Chondrocyte (in vitro differentiated cells): ENCODE data around the gene OR10C1. TPM values are rescaled to one million over a fixed set of nuclear protein-coding genes. Genes with fewer than 3 reads are reported as not detected.
A peak's percentile ranks its signal among the peaks of the same experiment; 100 is the strongest.

Source experiments
- DNase-seq: peaks from one replicate; pipeline ENCODE4 v3.0.0; 2021; ENCODE audit warnings: mixed read lengths, low spot score
- H3K27ac Mint-ChIP-seq: one replicate; pipeline ENCODE4 v1.8.0; 2021; ENCODE audit warnings: mild to moderate bottlenecking, moderate library complexity, mixed read lengths; ENCODE audit not compliant: unreplicated experiment
- H3K27me3 Mint-ChIP-seq: 2 replicates; pipeline ENCODE4 v1.8.0; 2021; ENCODE audit warnings: low read depth, mixed read lengths
- H3K36me3 Mint-ChIP-seq: 2 replicates; pipeline ENCODE4 v1.8.0; 2021; ENCODE audit warnings: low read depth, mixed read lengths
- H3K4me1 Mint-ChIP-seq: 2 replicates; pipeline ENCODE4 v1.8.0; 2021; ENCODE audit warnings: low read depth, mild to moderate bottlenecking, mixed read lengths
- H3K4me3 Mint-ChIP-seq: one replicate; pipeline ENCODE4 v1.8.0; 2021; ENCODE audit warnings: mild to moderate bottlenecking, moderate library complexity, mixed read lengths; ENCODE audit not compliant: unreplicated experiment
- H3K9me3 Mint-ChIP-seq: 2 replicates; pipeline ENCODE4 v1.8.0; 2021; ENCODE audit warnings: low read depth, mixed read lengths
- total RNA-seq: library from RNA; stranded (reverse); gene quantifications from 3 replicates; pipeline ENCODE4 v1.2.1, GENCODE V29; 2021
- TF ChIP-seq, protein P1 (sequence below): fragments of 200-600 bp; sonication (generic); IDR thresholded peaks from 2 replicates; pipeline ENCODE4 v1.5.0; 2021; ENCODE audit warnings: antibody characterized with exemption, mild to moderate bottlenecking, moderate library complexity

OR10C1 gene
- total RNA-seq, 1 donor from 2014 or later: not detected

DNA sequence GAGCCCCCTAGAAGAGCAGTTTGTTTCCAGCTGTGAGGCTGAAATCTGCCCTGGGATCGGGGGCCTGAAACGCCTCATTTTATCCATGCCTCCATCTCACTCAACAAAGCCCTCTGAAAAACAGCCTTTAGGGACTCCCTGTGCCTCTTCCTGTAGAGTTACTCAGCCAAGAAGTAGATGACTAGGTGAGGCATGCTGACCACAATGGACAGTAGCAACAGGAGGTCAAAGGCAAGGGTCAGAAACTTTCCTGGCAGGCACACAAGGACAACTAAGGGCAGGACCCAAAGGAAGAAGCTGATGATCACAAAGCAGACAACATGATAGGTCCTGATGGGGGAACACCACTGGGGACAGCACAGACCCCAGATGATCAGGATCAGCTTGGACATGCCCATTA, 35.9 kb downstream of the OR10C1 start:
- TF ChIP-seq, protein P1, sequence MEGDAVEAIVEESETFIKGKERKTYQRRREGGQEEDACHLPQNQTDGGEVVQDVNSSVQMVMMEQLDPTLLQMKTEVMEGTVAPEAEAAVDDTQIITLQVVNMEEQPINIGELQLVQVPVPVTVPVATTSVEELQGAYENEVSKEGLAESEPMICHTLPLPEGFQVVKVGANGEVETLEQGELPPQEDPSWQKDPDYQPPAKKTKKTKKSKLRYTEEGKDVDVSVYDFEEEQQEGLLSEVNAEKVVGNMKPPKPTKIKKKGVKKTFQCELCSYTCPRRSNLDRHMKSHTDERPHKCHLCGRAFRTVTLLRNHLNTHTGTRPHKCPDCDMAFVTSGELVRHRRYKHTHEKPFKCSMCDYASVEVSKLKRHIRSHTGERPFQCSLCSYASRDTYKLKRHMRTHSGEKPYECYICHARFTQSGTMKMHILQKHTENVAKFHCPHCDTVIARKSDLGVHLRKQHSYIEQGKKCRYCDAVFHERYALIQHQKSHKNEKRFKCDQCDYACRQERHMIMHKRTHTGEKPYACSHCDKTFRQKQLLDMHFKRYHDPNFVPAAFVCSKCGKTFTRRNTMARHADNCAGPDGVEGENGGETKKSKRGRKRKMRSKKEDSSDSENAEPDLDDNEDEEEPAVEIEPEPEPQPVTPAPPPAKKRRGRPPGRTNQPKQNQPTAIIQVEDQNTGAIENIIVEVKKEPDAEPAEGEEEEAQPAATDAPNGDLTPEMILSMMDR: no peak
- Mint-ChIP-seq H3K27ac (no peak overlapping the region), H3K4me1 (no peaks in the 10 kb centered on the region), H3K4me3 (no peak overlapping the region), H3K9me3 (no peaks in the 10 kb centered on the region), H3K36me3 (no peaks in the 10 kb centered on the region), H3K27me3 (peaks cover 5% of the 10 kb centered on the region)
- DNase-seq: no peak

DNA sequence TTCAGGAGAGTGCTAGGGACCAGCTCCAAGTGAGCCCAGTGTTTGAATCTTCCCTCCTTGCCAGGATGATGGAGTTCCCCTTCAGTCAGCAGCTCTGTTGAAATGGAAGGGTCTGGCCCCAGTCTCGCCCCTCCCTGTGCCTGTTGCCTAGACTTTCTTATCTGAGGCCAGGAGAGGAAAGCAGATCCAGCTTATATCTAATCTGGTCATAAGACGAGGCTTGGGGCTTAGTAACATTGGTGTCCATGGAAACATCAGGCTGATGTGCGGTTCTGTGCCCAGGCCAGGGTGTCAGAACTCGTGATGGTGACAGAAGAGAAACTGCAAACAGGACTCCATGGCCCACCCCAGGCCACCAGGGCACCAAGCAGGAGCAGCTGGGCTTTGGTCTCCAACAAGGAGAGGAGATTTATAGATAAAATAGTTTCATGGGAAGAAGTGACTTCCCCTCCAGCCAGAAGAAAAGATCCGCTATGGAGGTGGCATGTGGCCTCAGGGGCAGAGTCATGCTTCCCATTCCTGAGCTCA, 38.9 kb downstream of the OR10C1 start:
- DNase-seq: no peak
- Mint-ChIP-seq H3K9me3 (peaks cover 10% of the 10 kb centered on the region), H3K36me3 (no peaks in the 10 kb centered on the region), H3K27ac (no peak overlapping the region), H3K4me1 (peaks cover 5% of the 10 kb centered on the region), H3K27me3 (peaks cover 3% of the 10 kb centered on the region), H3K4me3 (no peak overlapping the region)
- TF ChIP-seq, protein P1: no peak

DNA sequence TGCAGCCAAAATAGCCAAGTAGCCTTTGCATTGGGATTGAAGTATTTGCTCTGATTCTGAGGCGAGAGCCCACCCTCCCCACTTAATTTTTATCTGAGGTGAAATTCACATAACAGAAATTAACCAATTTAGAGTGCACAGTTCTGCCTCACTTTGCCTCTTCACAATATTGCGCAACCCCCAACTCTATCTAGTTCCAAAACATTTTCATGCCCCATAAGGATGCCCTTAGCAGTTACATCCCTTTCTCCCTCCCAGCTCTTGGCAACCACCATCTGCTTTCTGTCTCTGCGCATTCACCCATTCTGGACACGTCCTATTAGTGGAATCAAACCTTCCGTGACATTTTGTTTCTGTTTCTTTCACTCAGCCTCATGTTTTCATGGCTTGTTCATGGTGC, 39.6 kb downstream of the OR10C1 start:
- no peak for DNase-seq
- Mint-ChIP-seq H3K36me3 (no peaks in the 10 kb centered on the region), H3K4me3 (no peak overlapping the region), H3K27ac (no peak overlapping the region), H3K9me3 (peaks cover 10% of the 10 kb centered on the region), H3K27me3 (no peaks in the 10 kb centered on the region), H3K4me1 (peaks cover 12% of the 10 kb centered on the region)
- TF ChIP-seq, protein P1: no peak

DNA sequence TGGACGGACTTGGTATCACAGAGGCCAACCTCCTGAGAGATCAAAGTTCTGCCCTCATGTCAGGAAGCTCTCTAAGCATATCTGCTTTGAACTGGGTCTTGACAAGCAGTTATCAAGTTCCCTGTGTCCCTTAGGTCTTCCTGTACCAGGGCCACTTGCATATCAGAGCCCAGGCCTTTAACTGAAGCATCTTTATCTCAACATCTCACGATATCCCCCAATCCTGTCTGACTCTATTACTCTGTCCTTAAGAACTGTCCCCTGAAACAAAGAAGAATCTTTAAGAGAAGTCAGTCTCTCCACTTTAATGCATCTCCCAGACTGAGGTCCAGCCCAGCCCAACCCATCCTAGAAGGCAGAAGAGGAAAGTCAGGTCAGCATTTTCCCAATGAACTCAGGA, 40.5 kb downstream of the OR10C1 start:
- Mint-ChIP-seq H3K27me3 (no peaks in the 10 kb centered on the region), H3K36me3 (no peaks in the 10 kb centered on the region), H3K4me3 (no peak overlapping the region), H3K27ac (no peak overlapping the region), H3K9me3 (peaks cover 10% of the 10 kb centered on the region), H3K4me1 (peaks cover 15% of the 10 kb centered on the region)
- TF ChIP-seq, protein P1: no peak
- DNase-seq: no peak

DNA sequence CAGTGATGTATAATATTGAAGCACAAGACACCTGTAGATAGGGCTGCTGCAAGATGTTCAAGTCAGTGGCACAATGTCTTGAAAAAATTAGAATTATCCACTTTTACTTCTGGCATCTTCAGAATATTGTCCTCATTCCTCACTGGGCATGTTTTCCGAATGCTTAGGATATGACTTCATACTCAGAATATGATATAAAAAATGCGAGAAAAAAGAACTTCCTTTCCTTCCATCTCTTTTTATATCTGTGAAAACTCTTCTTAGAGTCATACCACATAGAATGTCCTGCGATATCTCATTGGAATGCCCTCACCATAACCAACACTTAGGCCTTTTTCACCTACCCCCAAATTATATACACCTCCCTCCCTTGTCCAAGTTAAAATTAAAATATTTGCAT, 44.1 kb downstream of the OR10C1 start:
- H3K4me3 Mint-ChIP-seq: no peak overlapping the region
- H3K27me3 Mint-ChIP-seq: no peaks in the 10 kb centered on the region
- H3K36me3 Mint-ChIP-seq: no peaks in the 10 kb centered on the region
- H3K9me3 Mint-ChIP-seq: peaks cover 10% of the 10 kb centered on the region
- no peak for DNase-seq
- TF ChIP-seq, protein P1: no peak
- peaks cover 15% of the 10 kb centered on the region for H3K4me1 Mint-ChIP-seq
- peak overlapping the region; percentile 69 for H3K27ac Mint-ChIP-seq
